Stimulated activated naive CD4-positive, alpha-beta T cell treated with Interleukin-2 at 50 U/mL for 16 hours (primary cell): Measurements from ENCODE around the gene COX17.

Experiments
- DNase-seq: peaks from one replicate; lab custom pipeline; 2025; lab: John Stamatoyannopoulos, UW

COX17 gene

GRCh38 chr3:119673875-119674274 lies 3.3 kb downstream of the COX17 start:
- DNase-seq = no peak

GRCh38 chr3:119672776-119673175 lies 4.4 kb downstream of the COX17 start:
- no peak for DNase-seq

GRCh38 chr3:119669906-119670570 lies 7.2 kb downstream of the COX17 start:
- no peak for DNase-seq

GRCh38 chr3:119665954-119666559 lies 11.1 kb downstream of the COX17 start:
- no peak for DNase-seq

GRCh38 chr3:119664850-119665379 lies 12.3 kb downstream of the COX17 start:
- DNase-seq = no peak

- no peak for DNase-seq
Observed at GRCh38 chr3:119664370-119664769, 12.8 kb downstream of the COX17 start.

GRCh38 chr3:119663885-119664284 lies 13.3 kb downstream of the COX17 start:
- no peak for DNase-seq

- DNase-seq = no peak
Observed at GRCh38 chr3:119662604-119663373, 14.4 kb downstream of the COX17 start.

GRCh38 chr3:119660474-119661440 lies 16.4 kb downstream of the COX17 start, which contains the start of gene POPDC2:
TSS of gene POPDC2 (minus strand) at chr3:119660589. CDS start at chr3:119660423, 166 bp downstream.
- no peak for DNase-seq

- DNase-seq = no peak
Observed at GRCh38 chr3:119659606-119660291, 17.5 kb downstream of the COX17 start.

- no peak for DNase-seq
Observed at GRCh38 chr3:119658994-119659393, 18.2 kb downstream of the COX17 start.

- DNase-seq = no peak
Observed at GRCh38 chr3:119657887-119658702, 19.1 kb downstream of the COX17 start.

- DNase-seq = no peak
Observed at GRCh38 chr3:119653876-119654275, 23.3 kb downstream of the COX17 start.

GRCh38 chr3:119652306-119653033 lies 24.7 kb downstream of the COX17 start:
- DNase-seq = no peak

GRCh38 chr3:119649761-119650160 lies 27.4 kb downstream of the COX17 start:
- DNase-seq = no peak

- no peak for DNase-seq
Observed at GRCh38 chr3:119647843-119648575, 29.2 kb downstream of the COX17 start.

- DNase-seq = no peak
Observed at GRCh38 chr3:119647171-119647570, 30.0 kb downstream of the COX17 start.

- no peak for DNase-seq
Observed at GRCh38 chr3:119645813-119646212, 31.4 kb downstream of the COX17 start.

GRCh38 chr3:119644481-119644880 lies 32.7 kb downstream of the COX17 start:
- DNase-seq = no peak
